GM12892 (cell line): Measurements from ENCODE around the gene ESR1.
"Not testable (repeated sequence)": the region's sequence is repeated elsewhere in the genome, so short reads cannot be mapped to it uniquely, and the experiment has no call there.

Experiments
- DNase-seq: peaks from one replicate; pipeline ENCODE4 v3.0.0; 2011; ENCODE audit not compliant: insufficient read length
- FAIRE-seq: peaks from 2 replicates; lab custom pipeline; 2011; peaks lifted over from hg19 to GRCh38; lab: Jason Lieb, UNC
- POLR2A ChIP-seq: IDR thresholded peaks from 2 replicates; pipeline ENCODE4 v1.6.1; 2011; ENCODE audit warnings: low read depth, low read length, control low read depth
- POLR2AphosphoS5 ChIP-seq: IDR thresholded peaks from 2 replicates; pipeline ENCODE4 v1.6.1; 2011; ENCODE audit warnings: low read depth, low read length, control low read depth
- TAF1 ChIP-seq: IDR thresholded peaks from 2 replicates; pipeline ENCODE4 v1.6.1; 2011; ENCODE audit warnings: low read depth, mild to moderate bottlenecking, control low read depth, low read length, borderline replicate concordance

Gene ESR1

DNA sequence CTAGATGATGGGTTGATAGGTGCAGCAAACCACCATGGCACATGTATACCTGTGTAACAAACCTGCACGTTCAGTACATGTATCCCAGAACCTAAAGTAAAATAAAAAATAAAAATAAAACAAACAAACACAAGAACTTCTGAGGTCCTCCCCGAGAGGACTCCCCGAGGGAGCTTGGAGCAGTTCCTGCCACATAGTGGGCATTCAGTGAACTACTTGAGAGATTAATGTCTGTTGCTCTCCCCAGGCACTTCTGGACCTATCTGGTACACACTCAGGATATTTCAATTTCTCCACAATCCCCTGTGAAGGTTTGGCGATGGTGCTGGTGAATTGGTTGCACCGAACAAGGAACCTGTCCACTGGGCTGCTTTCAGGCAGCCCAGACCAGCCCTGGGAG lies 311.2 kb downstream of the ESR1 start:
- DNase-seq (no peak), FAIRE-seq (no peak)
- TF ChIP-seq TAF1 (no peak), POLR2A (no peak), POLR2AphosphoS5 (no peak)

DNA sequence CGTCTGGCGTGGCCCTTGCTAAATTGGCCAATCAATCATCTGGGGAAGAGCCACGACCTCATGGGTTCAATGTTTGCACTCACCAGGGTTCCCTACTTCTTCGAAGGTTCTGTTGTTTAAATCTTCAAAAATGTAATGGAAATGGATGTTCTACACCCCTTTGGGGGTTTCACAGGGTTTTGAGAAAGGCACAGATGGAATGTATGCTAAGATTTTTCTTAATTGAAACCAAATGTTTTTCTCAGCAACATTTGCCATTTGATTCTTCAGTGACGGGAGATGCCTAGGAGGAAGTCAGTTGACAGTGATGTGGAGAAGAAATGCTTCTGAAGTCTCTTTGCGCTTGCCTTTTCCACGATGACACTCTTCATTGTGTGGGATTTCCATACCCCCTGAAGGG lies 312.3 kb downstream of the ESR1 start:
- no peak for DNase-seq
- FAIRE-seq, result no peak
- TF ChIP-seq POLR2AphosphoS5, result no peak
- no peak for TF ChIP-seq POLR2A
- no peak for TF ChIP-seq TAF1

DNA sequence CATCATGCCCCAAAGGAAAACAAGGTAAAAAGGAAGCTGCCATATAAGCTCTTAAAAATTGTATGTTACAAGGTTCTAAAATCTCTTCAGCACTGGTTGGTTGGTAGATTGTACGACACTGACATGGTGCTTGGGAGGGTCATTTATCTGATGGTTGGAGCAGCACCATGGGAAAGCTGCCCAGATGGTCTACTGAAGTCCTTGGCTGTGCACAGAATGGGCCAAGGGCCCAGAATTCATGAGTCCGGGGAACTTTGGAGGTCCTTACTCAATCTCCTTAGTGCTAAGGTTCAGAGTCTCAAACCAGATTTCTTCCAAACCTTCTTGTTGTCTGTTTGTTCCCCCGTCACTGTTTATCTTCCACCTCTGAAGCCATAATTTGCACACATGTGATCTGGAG lies 314.4 kb downstream of the ESR1 start:
- DNase-seq (no peak), FAIRE-seq (no peak)
- TF ChIP-seq POLR2A (no peak), POLR2AphosphoS5 (no peak), TAF1 (no peak)

DNA sequence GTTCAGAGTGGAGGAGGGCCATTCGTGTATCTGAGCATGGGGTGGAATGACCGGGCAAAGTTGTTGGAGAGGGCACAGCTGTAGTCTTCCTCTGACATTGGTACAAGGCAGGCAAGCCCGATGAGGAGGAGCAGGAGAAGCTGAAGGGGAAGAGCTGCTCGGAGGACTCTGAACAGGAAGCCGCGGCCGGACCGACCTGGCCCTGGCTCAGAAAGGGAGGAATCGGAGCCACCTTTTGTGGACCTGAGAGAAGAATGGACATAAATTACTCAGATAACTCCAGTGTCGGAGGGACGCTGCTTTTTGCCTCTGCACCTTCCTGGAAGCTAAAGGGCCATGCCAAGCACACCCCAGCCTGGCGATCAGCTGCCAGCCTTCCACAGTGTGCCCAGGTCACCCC lies 315.0 kb downstream of the ESR1 start:
- no peak for DNase-seq
- TF ChIP-seq POLR2A (no peak), POLR2AphosphoS5 (no peak), TAF1 (no peak)
- FAIRE-seq, result no peak

DNA sequence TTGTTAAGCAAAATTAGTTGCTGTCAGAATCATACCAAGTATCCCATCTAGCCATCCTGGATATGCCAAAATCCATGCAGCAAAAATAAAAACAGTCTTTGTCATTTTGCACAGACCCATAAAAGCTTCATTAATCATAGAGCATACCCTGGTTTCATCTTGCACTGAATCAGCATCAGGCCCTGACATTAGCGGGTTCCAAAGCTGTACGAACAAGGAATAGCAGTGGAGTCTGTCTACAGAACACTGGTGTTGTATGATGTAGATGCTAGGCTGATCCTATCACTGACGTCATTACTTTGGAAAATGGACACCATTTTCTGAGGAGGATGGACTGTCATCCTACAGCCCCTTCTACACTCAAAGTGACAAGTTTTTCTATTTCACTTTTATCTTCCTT lies 315.6 kb downstream of the ESR1 start:
- TF ChIP-seq POLR2A, result no peak
- TF ChIP-seq POLR2AphosphoS5, result no peak
- no peak for TF ChIP-seq TAF1
- DNase-seq (no peak), FAIRE-seq (no peak)

DNA sequence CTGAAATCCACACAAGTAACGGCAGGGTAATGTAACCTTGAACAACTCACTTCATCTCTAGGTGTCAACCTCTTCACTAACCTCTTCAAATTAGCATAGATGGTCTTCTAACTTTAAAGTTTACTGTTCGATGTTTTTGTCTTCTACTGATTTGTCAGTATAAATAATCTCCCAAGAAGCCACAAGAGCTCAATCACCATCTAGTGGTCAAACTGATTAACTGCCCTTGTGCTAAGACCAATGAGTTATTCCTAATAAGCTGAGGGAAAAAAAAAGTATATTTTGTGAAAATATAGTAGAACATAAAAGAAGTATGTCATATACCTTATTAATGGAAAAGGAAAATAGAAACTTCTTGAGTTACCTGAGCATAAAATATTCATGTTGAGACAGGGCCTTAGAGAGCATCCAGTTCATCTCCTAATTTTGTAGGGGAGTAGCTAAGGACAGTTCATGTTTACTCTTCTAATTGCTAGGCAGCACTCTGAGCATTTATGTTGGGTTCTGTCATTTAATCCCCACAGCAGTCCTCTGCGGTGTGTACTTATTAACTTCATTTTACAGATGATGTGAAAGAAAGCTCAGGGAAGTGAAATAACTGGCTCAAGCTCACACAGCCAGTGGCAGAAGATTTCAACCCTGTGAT lies 317.1 kb downstream of the ESR1 start:
- FAIRE-seq (no peak), DNase-seq (no peak)
- TF ChIP-seq TAF1, result no peak
- TF ChIP-seq POLR2A, result no peak
- TF ChIP-seq POLR2AphosphoS5, result no peak

DNA sequence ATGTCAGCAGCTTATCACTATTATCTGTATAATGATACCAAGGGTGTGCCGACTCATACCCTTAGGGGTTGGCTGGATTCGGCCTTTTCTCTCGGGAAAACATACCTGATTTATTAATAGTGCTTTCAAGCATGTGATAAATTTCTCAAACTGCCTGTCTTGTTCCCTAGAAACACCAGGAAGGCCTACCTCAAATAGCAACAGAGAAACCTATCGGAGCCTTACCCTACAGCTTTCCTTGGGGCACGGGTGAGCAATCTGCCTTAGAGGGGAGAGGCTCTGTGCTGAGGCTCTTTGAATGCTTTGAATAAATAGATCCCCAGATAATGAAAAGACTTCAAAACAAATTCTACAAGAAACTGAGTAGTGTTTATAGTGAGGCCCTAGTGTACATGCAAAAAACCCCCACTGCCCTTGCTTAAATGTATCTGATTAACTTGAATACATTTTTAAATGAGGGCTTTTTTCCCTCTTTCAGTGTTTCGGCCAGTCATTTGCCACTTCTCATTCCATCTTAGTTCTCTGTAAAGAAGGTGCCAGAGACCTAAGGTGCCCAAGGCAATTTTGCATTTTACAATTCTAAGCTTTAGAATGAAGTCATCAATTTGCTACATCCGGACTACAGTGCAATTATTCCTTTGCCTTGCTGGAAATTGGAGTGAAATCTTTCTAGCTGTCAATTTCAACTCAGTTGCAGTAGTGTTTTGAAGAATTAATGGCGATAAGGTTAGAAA lies 320.1 kb downstream of the ESR1 start:
- no peak for TF ChIP-seq POLR2A
- TF ChIP-seq TAF1, result no peak
- no peak for TF ChIP-seq POLR2AphosphoS5
- DNase-seq (no peak), FAIRE-seq (no peak)

DNA sequence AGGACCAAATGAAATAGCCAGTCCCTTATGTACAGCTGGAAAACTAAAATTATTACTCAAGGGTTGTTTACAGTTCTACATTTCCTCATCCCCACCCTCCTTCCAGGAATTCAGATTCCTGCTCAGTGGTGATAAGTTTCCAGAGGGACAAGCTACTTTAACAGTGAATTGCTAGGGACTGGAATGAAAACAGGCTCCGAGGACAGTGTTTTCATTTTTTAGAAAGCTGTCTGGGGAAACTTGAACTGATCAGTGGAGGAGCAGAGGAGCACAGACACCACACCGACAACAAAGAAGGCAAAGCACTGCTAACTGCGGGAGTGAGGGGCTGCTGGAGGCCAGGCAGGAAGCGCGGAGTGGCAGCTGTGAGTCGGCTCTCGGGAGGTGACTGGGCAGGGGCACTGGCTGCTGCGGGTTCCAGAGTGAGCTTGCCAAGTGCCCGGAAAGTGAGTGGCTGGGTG lies 322.2 kb downstream of the ESR1 start:
- FAIRE-seq, result no peak
- no peak for TF ChIP-seq POLR2A
- no peak for TF ChIP-seq POLR2AphosphoS5
- no peak for TF ChIP-seq TAF1
- no peak for DNase-seq

DNA sequence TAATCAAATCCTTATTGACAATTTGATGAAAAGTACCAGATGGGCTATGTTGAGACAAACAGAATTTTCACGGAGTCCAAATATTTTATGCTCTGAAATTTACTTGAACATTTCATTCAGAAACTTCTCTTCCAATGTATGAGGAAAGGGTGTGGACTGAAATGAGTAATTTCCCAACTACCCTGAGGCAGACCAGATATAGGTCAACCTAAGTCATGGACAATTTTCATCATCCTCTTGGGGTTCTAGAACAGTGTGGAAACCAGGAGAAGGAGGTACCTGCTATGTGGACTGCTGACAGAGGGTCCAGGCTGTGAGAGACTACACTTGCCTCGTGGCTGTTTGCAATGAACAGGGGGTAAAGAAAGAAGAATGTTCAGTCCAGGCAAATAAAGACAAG lies 323.0 kb downstream of the ESR1 start:
- FAIRE-seq (no peak), DNase-seq (no peak)

DNA sequence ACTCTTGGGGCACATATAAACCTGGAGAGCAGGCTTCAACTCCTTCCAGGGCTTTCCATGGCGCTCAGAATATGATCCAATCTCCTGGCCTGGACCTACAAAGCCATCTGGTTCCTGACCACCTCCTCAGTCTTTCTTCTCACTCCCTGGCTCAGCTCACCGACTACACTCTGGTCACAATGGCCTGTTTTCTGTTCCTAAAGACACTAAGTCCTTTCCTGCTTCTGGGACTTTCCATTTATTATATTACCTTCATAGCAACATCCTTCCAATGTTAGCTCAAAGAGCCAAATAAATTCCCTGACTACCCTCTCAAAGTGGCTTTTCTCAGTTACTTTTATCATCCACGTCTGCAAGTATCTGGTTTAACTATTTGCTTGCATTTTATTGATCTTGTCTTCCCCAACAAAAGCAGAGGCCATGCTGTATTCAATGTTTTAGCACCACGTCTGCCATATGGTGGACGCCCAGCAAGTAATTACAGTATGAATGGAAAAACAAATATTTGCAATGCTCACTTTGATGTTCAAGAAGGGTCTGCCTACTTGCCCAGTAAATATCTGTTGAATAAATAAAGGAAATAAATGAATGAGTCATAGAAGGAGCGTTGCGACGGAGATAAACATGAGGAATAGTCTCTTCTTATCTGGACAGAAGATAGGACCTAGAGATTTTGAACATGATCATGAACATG lies 328.4 kb downstream of the ESR1 start:
- TF ChIP-seq POLR2AphosphoS5 (no peak), POLR2A (no peak)
- DNase-seq (no peak), FAIRE-seq (no peak)

More for the DNA sequence above, 323.0 kb downstream of the ESR1 start:
- no peak for TF ChIP-seq POLR2A
- no peak for TF ChIP-seq POLR2AphosphoS5
- TF ChIP-seq TAF1, result no peak

DNA sequence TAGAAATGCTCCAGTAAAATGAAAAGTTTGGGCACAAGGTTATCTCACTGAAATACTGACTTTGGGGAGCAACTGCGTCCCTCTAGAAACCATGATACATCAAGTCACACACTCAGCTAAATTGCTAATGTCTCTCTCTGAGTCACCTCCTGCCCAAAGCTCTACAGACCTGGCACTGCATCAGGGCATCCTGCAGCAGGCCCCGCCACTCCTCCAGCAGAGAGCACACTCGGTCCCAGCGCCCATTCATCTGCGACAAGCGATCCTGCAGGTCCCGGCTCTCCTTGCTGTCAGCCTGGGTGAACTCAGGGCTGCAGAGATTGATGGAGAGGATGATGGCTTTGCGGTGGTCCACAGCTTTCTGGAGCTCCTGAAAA lies 329.0 kb downstream of the ESR1 start:
- no peak for TF ChIP-seq POLR2A
- no peak for TF ChIP-seq POLR2AphosphoS5
- no peak for TF ChIP-seq TAF1
- no peak for DNase-seq
- FAIRE-seq, result no peak

DNA sequence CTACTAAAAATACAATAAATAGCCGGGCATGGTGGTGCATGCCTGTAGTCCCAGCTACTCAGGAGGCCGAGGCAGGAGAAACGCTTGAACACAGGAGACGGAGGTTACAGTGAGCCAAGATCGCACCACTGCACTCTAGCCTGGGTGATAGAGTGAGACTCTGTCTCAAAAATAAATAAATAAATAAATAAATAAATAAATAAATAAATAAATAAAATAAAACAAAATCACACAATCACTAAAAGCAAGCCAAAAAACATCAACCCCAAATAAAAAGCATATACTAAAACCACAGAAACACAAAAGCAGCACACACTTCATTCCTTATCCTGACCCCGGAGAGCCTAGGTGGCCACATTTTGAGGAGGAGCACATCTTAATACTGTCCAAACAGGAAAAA lies 330.9 kb downstream of the ESR1 start:
- FAIRE-seq, result not testable (repeated sequence)

More for the DNA sequence above, 330.9 kb downstream of the ESR1 start:
- DNase-seq, result not testable (repeated sequence)
